GM19351 (cell line): ENCODE measurements around the gene HES6.

Source experiments
- ATAC-seq: cut with Tn5 transposase; IDR thresholded peaks from one replicate; pipeline ENCODE4 v1.9.1; 2021; ENCODE audit warnings: mild to moderate bottlenecking, moderate library complexity; ENCODE audit not compliant: unreplicated experiment

HES6 gene, protein sequence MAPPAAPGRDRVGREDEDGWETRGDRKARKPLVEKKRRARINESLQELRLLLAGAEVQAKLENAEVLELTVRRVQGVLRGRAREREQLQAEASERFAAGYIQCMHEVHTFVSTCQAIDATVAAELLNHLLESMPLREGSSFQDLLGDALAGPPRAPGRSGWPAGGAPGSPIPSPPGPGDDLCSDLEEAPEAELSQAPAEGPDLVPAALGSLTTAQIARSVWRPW

DNA sequence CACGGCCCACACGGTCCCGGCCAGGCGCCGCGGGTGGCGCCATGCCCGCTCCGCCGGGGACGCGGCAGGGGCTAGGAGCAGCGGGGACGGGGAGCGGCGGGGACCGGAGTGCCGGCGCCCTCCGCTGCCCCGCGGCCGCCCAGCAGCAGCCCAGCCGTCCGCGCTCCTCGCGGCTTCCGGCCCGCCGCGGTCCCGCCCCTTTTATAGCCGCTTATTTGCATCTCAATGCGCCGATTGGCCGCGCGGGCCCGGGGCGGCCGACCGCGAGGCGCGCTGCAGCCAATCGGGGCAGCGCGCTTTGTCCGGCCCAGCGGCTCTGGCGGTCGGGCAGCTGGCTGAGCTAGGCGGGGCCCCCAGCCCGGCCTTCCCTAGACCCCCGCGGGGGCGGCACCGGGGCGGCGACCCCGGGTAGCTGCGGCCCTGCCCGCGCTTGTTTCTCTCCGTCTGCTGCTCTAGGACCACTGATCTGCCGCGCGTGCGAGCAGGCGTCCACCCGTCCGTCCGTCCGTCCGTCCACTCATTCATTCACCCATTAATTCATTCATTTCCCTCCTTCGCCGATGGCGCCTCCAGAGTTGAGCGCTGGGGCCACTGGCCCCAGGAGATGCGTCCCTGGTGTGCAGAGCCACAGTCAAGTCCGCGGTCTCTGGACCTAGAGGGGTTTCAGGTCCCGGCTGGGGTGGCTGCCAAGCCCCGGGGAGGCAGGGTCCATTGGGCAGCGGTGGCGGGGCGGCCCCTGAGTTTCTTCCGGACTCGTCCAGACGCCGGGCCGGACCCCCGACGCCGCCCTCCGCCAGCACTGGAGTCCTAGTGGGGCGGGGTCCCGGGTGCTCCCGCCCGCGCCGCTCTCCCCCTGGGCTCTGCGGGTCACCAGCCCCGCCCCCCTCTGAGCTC is at the start of gene HES6:
Gene HES6 (minus strand): TSS at position 176 of the 894 bp plus-strand sequence. CDS start 133 bp downstream, at position 43.
- ATAC-seq = peak; percentile 90

DNA sequence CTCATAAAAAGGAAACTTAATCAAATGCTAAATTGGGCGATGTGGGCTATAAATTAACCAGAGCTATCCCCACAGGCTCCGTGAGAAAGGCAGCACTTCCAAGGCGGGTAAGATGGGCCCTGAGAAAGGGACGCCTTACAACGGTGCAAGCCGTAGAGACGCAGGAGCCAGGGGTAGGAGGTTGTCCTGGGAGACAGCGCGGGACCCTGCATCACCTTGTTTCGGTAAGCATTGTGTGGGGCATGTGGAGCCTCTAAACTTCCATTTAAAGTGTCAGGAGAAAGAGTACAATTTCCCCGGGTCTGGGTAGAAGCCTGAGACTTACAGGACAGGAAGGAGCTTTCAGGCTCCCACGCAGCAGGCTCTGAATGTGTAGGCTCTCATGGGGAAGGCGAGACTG is 49.7 kb upstream of the HES6 start:
- no peak for ATAC-seq

DNA sequence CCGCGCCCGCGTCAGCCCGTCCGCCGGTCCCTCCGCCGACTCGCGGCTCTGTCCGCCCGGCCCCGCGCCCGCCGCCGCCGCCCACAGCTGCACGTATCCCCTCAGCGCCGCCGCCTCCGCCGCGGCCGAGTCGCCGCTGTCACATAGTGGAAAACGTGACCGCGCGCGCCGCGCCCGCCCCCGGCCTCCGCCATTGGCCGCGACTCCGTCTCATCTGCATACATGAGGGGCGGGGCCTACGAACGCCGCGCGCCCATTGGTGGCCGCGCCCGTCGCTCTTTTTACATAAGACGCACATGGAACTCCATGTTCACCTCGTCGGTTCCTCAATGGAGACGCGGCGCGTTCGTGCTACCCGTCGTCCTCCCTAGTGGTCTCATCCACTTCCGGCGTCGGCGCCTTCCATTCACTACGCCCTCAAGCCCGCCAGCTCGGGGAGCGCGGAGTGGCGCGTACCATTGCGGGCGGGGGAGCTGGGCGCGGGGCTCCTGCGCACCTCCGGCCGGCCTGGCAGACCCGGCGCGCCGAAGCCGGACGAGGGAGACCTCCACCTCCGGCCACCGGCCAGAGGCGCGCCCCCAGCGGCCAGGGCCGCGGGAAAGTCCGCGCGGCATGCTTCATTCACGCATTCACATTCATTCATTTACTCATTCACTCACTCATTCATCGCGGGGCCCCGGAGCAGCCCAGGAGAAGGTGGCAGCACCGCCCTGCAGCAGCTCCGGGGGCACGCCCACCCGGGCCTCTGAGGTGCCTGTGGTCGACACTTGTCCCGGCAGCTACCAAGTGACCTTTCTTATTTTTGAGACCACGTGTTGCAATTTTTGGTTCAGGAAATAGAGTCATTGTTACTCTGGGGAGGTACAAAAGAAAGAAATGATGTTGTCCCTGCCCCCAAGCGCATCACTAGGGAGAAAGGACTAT is 49.1 kb upstream of the HES6 start:
- ATAC-seq = peak; percentile 88

DNA sequence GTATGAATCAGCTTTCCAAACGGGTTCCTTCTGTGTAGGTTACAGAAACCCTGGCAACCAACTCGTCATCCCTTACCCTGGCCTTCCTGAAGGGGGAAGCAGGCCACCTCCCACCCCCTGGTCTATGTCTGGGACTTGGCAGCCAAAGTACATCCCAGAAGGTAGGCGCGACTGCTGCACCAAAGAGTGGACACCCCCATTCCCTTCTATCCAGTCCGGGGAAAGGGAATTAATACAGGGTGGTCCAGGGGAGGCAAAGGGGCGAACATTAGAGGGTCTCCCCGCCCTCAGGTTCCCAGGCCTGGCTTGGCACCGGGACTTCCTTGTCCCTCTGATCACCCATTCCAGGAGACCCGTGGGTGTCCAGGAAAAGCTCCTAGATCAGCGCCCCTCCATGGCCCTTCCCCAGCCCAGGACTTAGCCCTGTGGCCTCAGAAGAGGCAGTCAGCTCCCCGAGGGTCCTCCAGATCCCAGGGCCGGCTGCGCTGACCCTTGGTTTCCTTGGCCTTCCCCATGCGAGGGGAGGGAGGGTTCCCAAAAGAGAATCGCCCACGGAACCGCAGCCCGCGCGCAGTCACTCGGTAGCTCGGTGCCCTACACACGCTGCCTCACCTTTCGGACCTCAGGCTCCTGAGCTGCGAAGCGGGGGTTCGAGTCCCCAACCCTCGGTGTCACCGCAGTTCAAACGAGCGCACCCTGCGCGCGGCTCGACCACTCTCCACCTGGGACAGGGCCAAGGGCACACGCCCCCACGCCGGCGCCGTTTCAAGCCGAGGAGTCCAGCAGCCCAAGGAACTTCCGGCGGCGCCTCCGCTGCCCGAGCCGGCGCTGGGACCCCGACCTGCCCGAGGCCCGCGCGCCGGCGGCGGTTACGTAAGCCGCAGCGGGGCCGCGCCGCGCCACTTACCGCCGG is 48.2 kb upstream of the HES6 start, which contains the start of gene PER2:
Gene PER2 (minus strand): TSS at position 874 of the 913 bp plus-strand sequence. CDS start 10,674 bp downstream, outside the sequence.
- ATAC-seq = peak; percentile 32

DNA sequence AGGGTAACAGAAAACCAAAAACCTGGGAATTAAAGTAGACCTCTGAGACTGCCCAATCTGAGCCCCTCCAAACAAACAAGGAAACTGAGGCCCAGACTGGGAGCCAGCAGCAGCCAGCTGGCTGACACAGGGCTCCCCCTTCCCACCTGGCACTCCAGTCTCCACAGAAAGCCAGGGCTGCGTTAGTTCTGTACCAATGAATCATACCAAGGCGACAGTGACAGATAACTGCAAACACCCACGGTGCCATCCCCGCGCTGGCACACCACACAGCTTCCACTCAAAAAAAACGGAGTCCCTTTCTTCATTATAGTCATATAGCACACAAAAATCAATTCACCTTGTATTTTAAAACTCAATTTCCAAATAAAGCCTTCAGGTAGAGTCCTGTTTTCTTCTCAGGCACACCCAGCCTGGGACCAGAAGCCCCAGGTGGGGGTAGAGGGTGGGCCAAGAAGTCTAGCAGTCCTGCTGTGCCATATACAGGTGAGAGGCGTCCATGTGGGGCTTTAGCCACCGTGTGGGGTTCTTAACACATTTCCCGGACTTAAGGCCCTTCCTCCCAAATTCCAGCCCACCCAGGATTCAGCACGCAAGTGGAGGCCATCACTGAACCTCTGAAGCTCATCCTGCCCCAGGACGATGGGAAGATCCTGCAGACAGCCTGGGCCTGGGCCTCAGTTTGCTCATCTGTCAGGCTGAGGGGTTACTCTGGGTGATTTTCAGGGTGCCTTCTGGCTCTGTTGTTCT is 47.3 kb upstream of the HES6 start:
- no peak for ATAC-seq

DNA sequence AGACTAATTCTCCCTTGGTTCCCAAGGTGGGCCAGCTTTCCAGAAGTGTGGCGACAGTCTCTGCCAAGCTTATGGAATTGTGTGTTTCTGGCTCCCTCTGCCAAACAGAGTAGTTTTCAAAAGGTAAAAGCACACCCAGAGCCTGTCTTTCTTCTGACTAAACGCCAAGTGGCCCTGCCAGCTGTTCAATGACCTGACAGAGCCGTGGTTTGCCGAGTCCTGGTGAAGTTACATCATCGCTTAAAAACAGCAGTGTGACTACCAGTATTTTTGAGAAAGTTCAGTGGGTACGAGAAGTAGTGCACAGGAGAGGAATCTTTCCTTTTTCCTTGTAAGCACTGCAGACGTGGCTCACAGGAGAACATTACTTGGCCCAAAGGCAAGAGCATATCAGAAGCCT is 46.7 kb upstream of the HES6 start:
- no peak for ATAC-seq

DNA sequence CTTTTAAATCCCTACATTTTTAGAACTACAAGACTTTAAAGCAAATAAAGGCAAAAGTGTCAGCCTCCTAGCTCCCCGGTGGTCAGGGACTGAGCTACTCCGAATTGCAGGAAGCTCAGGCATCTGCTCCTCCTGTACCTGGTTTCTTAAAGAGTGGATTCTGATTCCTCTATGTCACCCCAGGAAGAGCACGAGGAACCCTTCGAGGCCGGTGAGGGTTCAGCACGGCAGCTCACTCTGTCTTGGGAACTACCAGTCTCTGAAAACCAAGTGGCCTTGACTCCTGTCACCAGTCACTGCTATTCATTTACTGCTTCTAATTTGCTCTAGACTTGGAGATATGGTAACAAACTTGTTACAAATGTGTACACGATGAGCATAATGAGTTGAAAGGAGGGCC is 46.3 kb upstream of the HES6 start:
- ATAC-seq = no peak

DNA sequence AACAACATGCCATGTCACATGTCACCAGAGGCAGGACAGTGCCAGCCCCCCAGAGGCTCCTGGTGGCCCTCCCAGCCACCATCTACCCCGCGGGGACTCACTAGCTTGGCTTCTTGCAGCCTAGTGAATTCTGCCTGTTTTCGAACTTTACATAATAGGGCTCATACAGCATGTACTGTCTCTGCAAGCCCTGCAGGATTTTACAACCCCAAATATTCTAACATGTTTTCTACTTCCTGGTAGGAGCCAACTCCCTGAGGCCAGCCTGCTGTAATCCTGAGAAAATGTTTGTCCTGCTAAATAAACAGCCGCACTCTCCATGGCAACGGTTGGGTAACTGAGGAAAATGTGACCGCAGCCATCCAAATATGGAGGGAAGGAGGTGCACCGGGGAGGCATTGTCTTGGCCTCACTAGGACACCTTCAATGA is 45.8 kb upstream of the HES6 start:
- no peak for ATAC-seq

DNA sequence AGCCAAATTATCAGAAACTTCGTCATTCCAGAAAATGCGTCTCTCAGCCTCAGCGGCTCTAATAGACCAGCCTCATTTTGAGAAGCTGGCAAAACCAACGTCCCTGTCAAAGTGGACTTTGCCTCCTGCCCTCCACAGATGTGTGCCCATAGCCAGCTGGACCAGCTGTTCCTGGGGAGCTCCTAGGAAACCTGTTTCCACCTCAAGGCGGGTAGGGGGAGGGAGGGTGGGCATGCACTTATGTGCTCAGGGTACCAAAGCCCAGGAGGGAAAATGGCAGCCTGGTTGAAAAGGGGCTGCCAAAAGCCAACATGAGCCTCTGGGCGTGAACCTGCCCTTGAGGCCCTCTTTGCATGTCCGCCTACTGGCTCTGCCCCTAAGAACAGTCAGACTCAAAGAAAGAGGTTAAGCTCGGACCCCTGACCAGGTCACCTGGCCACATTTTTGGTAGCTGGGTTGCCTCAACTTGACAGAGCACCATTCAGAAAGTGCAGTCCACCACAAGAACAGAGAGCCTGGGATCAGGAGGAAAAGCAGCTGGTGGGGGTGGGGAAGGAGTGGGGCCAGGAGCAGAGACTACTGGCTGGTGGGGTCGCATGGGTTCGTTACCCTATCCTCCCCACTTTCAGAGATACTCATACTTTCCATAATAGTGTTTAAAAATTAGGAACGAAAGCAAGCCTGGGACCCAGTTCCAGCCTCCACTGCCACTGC is 45.1 kb upstream of the HES6 start:
- ATAC-seq = no peak

DNA sequence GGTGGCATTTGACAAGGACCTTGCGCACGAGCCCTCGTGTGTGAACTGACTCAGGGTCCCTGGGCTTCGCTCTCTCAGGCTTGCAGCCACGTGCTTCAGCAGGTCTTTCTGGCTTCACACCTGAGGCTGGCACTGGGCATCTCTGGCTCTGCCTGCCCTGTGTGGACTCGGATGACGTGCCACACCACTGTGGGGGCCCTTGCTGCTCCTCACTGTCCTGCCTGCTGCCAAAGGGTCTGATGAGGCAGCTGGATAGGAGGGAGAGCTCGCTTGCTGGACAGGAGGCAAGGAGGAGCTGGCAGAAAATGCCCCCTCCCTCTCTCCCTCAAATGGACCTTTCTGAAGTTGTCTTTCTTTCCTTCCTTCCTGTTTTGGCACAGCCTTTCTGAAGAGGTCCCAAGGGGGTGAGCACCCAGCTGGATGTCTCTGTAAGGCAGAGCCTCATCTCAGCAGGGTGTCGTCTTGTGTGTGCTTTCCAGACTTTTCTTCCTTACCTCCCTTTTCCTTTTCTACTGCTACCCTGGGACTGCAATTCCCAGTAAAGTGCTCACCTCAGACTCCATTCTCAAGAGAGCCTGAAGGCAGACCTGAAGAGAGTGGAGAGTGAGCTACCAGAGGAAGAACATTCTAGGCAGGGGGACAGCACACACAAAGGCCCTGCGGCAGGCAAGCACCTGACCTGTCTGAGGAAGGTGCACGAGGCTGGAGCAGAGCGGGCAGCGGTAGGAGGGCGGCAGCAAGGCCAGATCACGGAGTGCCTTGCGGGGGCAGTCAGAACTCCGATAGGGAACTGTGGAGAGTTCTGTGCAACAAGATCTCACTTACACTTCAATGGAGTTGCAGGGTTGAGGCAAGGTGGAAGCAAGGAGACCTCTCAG is 43.3 kb upstream of the HES6 start:
- ATAC-seq = no peak

DNA sequence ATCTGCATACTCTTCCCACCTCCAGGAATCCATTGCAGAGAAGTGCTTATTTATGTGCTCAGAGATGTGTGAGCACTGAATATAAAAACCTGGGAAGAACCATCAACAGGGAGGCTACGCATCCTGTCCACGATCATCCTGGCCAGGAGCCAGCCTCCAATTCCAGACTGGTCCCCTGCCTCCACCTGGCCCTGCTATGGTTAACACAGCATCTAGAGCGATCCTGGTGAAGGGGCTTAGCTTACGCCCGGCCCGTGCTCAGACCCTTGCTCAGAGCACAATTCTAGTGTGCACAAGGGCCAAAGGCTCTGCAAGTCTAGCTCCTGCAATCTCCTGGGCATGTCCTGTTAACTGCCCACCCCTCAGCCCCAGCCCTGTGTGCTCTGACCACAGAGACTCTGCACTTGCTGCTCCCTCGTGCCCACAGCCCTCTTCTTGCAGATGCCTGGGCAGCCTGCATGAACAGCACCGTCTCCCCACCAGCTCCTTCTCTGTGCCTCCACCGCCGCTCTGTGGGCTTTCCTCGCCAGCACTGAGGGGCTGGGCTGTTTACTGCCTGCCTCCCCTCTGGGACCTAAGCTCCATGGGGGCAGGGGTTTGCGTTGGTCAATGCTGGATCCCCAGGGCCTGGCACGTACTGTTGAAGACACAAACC is 42.1 kb upstream of the HES6 start:
- ATAC-seq = no peak

DNA sequence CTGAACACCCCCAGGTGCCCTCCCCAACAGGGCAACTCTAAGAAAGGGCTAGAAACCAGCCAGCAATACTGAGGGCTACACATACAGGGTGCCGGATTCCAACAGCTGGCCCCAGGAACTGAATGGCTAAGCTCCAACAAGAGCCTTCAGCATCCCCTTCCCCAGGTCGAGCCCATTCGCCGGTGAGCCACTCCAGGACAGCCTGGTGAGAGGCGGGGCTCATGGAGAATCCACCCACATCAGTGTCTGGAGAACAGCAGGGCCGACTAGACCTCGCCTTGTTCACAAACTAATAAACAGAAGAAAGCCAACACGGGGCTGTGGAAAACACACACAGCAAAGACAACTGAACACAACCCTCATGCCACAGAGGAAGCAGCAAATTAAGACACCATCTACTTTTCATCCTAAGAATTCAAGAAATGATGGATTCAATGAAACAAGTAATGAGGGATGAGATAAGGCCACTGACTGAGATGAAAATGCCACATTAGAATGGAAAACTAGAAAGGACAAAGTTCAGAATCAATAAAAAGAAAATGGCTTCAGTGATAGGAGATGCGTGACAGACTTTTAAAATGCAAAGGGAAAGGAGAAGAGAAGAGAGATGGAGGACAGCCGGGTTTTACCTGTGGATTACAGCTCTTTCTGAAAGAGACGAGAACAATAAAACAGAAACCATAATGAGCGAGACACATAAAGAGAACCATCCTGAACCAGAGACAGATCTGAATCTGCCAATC is 40.4 kb upstream of the HES6 start:
- ATAC-seq = no peak

DNA sequence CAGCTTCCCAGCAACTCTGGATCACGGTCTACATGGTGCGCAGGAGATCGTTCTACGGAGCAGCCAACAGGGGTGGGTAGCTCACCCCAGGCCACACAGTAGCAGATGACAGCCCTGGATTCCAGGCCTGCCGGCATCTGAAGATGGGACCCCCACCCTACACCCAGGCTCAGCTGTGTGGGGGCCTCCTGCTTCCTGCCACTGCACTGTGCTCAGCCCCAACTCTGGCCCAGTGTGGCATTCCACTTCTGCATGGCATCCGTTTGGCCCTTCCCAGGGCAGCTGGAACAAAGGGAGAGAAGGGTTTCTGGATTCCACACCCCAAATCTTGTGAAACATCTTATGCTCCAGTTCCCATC is 39.5 kb upstream of the HES6 start:
- ATAC-seq = no peak

DNA sequence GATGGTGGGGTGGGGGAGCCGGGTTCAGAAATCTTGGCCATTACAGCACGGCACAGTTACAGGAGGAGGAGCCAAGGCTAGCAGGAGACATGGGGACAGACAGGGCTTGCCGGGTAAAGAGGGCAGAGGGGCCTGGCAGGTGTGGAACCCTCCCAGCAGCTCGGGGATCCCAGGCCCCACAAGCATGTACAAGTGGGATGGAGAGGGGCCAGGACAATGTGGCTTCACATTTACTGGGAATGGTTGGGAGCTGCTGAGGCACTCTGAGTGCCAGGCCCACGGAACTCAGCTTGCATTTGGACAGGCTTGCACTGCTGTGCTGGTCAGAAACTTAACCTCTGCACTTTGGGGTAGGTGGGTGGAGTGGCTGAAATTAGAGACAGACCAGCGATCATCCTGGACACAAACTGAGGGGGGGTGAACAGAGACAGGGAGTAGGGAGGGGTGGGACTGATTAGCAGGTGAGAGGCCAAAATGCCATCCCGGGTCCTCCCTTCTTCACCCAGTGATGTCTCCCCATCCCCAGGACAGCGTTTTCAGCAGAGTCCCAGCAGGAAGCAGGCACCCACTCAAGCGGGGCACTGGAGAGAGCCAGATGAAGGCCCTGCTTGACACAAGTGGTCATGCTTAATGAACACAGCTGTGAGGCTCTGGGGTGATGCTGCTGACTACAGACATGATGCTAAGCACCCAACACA is 38.9 kb upstream of the HES6 start:
- ATAC-seq = no peak

DNA sequence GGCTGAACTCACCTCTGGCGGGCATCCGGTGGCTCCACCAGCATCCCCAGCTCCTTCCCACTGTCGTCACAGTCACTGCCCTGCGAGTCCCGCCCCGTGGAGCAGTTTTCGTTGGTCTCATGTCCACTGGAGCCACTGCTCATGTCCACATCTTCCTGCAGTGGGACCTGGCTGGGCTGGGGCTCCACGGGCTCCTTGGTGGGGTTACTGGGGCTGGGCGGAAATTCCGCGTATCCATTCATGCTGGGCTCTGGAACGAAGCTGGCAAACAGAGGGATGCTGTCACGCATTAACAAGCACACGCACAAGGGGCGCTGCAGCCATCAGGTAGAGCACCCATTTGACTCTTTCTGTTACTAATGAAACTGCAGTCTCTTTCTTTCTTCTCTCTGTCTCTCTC is 37.9 kb upstream of the HES6 start:
- ATAC-seq = no peak
